ACC112 (cell line): ENCODE measurements around the gene PTPN7.
A peak's percentile ranks its signal among the peaks of the same experiment; 100 is the strongest.
"Not testable (repeated sequence)": the region's sequence is repeated elsewhere in the genome, so short reads cannot be mapped to it uniquely, and the experiment has no call there.

Source experiments
- H2AFZ ChIP-seq: fragments of 200-600 bp; sonication (generic); one replicate; pipeline ENCODE4 v1.6.0; 2017; ENCODE audit warnings: antibody characterized with exemption, low read length; ENCODE audit not compliant: unreplicated experiment
- H3K27ac ChIP-seq: fragments of 200-600 bp; sonication (generic); 2 replicates; pipeline ENCODE4 v1.5.1; 2014; ENCODE audit warnings: low read depth, mild to moderate bottlenecking, antibody characterized with exemption, low read length, moderate library complexity
- H3K27me3 ChIP-seq: fragments of 200-600 bp; sonication (generic); 2 replicates; pipeline ENCODE4 v1.6.1; 2014; ENCODE audit warnings: mild to moderate bottlenecking, antibody characterized with exemption, low read length, moderate library complexity, mixed read lengths; ENCODE audit not compliant: insufficient read depth
- H3K36me3 ChIP-seq: fragments of 200-600 bp; sonication (generic); 2 replicates; pipeline ENCODE4 v1.6.1; 2016; ENCODE audit warnings: mild to moderate bottlenecking, antibody characterized with exemption, low read length, moderate library complexity, mixed read lengths; ENCODE audit not compliant: insufficient read depth
- H3K4me1 ChIP-seq: fragments of 200-600 bp; sonication (generic); one replicate; pipeline ENCODE4 v1.6.1; 2016; ENCODE audit warnings: low read length, mixed read lengths; ENCODE audit not compliant: insufficient read depth, unreplicated experiment, control insufficient read depth
- H3K4me3 ChIP-seq: fragments of 200-600 bp; sonication (generic); 2 replicates; pipeline ENCODE4 v1.5.1; 2014; ENCODE audit warnings: mild to moderate bottlenecking, low read depth, low read length
- H3K79me2 ChIP-seq: fragments of 200-600 bp; sonication (generic); one replicate; pipeline ENCODE4 v1.6.0; 2016; ENCODE audit warnings: low read length; ENCODE audit not compliant: control insufficient read depth, unreplicated experiment, insufficient read depth

Gene PTPN7

DNA sequence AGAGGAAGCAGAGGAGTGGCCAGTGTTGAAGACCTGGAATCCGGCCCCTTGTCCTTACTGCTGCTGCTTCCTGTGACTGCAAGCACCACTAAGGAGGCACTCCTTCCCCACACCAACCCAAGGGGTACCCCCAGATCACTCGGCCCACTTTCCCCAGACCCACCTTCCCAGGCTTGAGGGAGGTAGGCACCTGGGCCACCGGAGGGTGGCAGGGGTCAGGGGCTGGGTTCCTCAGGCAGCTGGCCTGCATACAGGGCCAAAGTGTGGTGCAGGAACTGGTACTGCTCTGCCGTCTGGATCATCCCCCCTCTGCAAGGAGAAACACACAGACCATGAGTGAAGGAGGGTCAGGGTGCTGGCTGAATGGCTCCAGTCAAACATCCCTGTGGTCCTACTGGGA, 12.0 kb downstream of the PTPN7 start:
- H2AFZ ChIP-seq, result no peak overlapping the region
- peaks cover 19% of the 10 kb centered on the region for H3K79me2 ChIP-seq
- no peaks in the 10 kb centered on the region for H3K27me3 ChIP-seq
- H3K4me1 ChIP-seq, result no peaks in the 10 kb centered on the region
- no peaks in the 10 kb centered on the region for H3K36me3 ChIP-seq
- H3K27ac ChIP-seq, result no peak overlapping the region
- H3K4me3 ChIP-seq, result no peak overlapping the region

DNA sequence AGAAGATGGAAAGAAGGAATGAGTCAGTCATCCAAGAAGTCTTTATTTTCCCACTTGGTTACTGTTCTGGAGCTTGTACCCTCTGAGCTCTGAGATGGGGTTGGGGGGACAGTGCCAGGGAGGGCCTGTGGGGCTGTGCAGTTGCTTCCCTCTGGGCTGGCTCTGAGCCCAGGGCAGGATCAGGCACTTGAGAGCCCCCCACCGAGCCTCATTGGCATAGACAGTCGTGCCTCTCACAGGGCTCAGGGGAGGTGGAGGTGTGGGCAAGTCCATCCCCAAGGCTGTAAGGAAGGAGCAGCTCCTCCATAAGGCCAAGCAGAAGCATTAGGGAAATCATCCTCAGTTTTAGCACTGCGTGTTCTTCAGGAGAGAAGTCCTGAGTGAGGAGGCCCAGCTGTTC, 13.4 kb downstream of the PTPN7 start:
- Histone ChIP-seq H3K36me3 (no peaks in the 10 kb centered on the region), H3K4me3 (no peak overlapping the region), H3K27ac (no peak overlapping the region), H3K4me1 (peaks cover 7% of the 10 kb centered on the region), H3K79me2 (peaks cover 33% of the 10 kb centered on the region), H2AFZ (no peak overlapping the region), H3K27me3 (no peaks in the 10 kb centered on the region)

DNA sequence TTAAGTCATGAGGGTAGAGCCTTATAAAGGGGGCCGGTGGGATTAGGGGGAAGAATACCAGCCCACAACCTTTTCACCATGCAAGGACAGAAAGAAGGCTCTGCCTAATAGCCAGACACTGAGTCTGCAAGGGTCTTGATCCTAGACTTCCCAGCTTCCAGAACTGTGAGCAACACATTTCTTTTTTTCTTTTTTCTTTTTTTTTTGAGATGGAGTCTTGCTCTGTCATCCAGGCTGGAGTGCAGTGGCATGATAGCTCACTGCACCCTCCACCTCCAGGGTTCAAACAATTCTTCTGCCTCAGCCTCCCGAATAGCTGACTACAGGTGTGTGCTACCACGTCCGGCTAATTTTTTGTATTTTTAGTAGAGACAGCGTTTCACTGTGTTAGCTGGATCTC, 14.1 kb downstream of the PTPN7 start:
- H3K27me3 ChIP-seq, result no peaks in the 10 kb centered on the region
- no peak overlapping the region for H3K4me3 ChIP-seq
- H3K79me2 ChIP-seq, result peaks cover 38% of the 10 kb centered on the region
- peaks cover 7% of the 10 kb centered on the region for H3K4me1 ChIP-seq
- H2AFZ ChIP-seq, result no peak overlapping the region
- H3K27ac ChIP-seq, result no peak overlapping the region
- H3K36me3 ChIP-seq, result no peaks in the 10 kb centered on the region

DNA sequence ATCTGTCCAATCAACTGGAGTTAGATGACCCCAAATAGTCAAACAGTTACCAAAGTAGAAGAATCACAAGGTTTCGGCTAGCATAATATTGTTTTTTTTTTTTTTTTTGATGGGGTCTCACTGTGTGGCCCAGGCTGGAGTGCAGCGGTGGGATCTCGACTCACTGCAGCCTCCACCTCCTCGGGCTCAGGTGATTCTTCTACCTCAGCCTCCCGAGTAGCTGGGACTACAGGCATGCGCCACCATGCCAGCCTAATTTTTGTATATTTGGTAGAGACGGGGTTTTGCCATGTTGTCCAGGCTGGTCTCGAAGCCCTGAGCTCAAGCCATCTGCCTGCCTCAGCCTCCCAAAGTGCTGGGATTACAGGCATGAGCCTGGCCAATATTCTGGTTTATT, 14.7 kb downstream of the PTPN7 start:
- H3K27me3 ChIP-seq, H3K36me3 ChIP-seq, H3K4me1 ChIP-seq, H2AFZ ChIP-seq, H3K27ac ChIP-seq: not testable (repeated sequence)
- H3K79me2 ChIP-seq, result peaks cover 43% of the 10 kb centered on the region
- H3K4me3 ChIP-seq, result peak overlapping the region; percentile 84

DNA sequence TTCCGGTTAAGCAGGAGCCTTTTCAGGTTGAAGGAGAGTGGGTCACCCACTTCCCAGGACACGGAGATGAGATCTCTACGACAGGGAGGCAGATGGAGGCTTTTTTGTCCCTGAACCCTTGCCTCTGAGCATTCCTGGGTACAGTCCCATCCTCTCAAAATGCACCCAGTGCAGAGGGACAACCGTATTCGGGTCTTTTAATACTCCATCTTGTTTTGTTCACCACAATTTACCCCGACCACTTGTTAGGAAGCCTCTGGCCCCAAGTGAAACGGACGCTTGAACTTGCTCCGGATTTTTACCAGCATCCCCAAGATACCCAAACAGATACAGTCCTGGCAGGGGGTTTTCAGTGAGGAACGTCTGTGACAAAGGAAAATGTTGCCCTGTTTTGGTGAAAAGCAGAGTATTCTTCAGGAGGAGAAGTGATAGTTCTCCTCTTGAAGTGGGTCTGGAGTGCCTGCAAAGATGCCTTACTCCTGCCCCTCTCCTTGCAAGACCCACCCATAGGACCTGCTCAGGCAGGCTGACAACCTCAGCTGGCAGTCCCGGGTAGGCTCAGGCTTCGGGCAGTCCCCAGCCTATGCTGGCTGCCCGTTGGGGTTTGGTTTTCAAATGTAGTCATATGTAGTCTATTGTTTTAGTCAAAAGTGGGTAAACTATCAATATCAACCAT, 15.2 kb downstream of the PTPN7 start:
- Histone ChIP-seq H3K27ac (no peak overlapping the region), H3K79me2 (peaks cover 49% of the 10 kb centered on the region), H3K27me3 (no peaks in the 10 kb centered on the region), H3K4me3 (peak overlapping the region; percentile 84), H3K4me1 (peaks cover 7% of the 10 kb centered on the region), H3K36me3 (no peaks in the 10 kb centered on the region), H2AFZ (peak overlapping the region; percentile 100)

DNA sequence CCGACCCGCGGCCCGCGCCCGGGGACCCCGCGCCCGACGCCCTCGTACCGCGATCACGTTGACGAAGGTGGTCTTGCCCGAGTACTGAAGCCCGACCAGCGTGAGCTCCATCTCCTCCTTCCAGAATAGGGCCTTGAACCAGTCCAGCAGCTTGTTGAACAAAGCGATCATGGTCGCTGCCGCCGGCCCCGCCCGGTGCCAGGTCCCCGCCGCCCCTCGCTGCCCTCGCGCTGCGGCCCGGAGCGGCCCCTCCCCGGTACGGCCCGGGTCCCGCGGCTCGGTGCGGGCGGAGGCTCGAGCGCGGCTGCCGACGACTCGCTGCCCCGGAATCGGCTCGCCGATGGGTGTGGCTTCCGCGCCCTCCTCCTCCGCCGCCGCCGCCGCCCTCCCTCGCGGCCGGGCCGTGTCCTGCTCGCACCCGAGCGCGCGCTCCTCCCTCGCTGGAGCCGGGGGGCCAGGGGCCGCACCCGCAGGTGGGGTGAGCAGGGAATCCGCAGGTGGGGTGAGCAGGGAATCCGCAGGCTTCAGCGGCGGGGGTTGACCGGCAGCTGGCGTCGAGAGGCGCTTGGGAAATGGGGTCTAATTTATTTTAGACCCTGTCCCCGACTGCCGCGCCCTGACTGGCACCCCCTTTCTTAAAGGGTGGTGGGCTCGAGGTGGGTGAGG, 15.9 kb downstream of the PTPN7 start, which contains the start of gene ARL8A:
Gene ARL8A (minus strand): TSS at position 336 of the 666 bp plus-strand sequence. CDS start 165 bp downstream, at position 171.
- Histone ChIP-seq H3K27me3 (no peaks in the 10 kb centered on the region), H2AFZ (peak within 1 kb of the TSS; percentile 100), H3K27ac (no peak within 1 kb of the TSS), H3K4me3 (peak within 1 kb of the TSS; percentile 84), H3K4me1 (peaks cover 7% of the 10 kb centered on the region), H3K79me2 (peaks cover 51% of the 10 kb centered on the region), H3K36me3 (no peaks in the 10 kb centered on the region)

DNA sequence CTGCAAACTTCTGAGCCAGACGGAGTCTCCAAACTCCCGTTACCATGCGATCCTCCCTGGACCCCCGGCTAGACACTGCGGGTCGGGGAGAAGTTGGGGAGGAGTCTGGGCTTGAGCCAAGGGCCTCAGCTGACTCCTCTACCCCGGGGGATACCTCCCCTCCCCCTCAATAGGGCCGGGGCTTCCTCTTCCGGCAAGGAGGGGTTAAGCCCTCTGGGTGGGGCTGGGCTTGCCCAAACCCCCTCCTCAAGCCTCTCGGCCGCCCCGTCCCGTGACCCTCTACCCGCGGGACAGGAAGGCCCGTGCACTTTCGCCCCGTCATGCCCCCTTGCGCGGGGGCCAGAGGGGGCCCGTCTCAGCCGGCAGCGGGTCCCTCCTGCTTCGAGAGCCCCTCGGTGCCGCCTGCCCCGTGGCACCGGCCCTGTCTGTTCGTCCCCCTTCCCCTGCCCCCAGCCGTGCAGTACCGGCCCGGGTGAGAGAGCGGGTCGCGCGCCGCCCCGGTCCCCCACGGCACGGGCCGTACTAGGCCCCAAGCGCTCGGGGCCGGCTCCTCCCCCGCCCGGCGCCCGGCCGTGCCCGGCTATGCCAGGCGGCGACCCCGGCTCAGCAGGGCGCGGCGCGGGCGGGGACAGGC, 16.5 kb downstream of the PTPN7 start:
- H3K27ac ChIP-seq, result no peak overlapping the region
- peak overlapping the region; percentile 100 for H2AFZ ChIP-seq
- H3K79me2 ChIP-seq, result peaks cover 51% of the 10 kb centered on the region
- H3K4me3 ChIP-seq, result peak overlapping the region; percentile 84
- H3K4me1 ChIP-seq, result peaks cover 7% of the 10 kb centered on the region
- no peaks in the 10 kb centered on the region for H3K36me3 ChIP-seq
- no peaks in the 10 kb centered on the region for H3K27me3 ChIP-seq

DNA sequence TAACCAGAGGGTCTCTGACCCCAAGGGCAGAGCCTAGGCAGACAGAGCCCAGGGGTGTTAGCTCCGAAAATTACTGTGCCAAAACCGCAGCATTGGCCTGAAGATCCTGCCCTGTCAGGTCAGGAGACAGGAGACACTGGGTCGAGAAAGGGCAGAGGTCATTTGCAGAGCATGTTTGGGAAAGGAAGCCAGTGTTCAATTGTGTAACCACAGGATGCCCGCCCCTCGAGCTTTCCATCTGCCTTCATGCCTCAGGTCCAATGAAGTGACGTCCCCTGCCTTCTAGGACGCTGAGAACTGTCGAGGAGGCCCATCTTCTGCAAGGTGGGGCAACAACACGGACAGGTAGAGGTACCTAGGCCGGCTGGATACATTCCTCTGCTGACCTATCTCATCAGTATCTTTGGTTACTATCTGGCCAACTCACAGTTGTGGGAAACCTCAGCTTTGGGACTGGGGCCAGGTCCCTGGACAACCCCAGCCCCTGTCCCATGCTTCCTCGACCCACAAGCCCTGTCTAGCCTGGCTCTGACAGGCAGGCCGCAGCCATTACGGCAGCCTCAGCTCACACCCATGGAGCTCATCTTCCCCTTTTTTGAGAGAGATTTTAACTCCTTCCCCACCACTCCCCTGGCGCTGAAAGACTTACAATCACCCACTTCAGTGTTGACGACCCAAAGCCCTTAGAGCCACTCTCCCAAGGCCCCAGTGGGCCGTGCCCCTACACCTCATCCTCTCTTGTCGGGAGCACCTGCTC, 17.2 kb downstream of the PTPN7 start:
- H2AFZ ChIP-seq, result no peak overlapping the region
- peaks cover 54% of the 10 kb centered on the region for H3K79me2 ChIP-seq
- H3K4me1 ChIP-seq, result peaks cover 7% of the 10 kb centered on the region
- H3K36me3 ChIP-seq, result no peaks in the 10 kb centered on the region
- peak overlapping the region; percentile 84 for H3K4me3 ChIP-seq
- H3K27ac ChIP-seq, result no peak overlapping the region
- no peaks in the 10 kb centered on the region for H3K27me3 ChIP-seq

DNA sequence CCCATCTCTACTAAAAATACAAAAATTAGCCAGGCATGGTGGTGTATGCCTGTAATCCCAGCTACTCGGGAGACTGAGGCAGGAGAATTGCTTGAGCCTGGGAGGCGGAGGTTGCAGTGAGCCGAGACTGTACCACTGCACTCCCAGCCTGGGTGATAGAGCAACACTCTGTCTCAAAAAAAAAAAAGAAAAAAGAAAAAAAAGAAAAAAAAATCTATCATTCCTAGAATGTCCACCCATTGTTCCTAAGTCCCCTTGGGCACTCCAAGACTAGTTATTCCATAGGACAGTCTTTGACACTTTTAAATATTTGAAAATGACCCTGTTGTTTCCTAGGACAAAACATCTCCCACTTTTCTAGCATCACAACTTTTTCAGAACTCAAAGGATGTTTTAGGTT, 18.9 kb downstream of the PTPN7 start:
- peaks cover 57% of the 10 kb centered on the region for H3K79me2 ChIP-seq
- H3K4me3 ChIP-seq, H3K4me1 ChIP-seq, H3K27me3 ChIP-seq, H3K36me3 ChIP-seq, H2AFZ ChIP-seq, H3K27ac ChIP-seq: not testable (repeated sequence)

DNA sequence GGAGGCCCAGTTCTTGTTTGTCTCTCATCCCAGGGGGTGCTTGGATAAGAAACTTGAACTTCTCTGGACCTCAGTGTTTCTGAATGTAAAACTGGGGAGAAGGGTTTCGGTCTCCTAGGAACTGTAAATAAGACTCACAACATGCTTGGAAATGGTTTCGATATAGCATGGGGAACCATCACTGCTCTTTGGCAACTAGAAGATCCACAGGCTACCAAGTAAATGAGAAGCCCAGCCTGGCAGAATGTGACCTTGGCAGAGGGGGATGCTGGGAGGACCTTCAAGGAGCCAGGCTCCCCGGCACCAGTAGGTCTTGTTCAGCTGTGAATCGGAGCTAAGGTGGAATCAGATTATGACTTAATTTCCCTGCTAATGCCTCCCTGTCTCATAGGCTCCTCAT, 19.6 kb downstream of the PTPN7 start:
- H3K36me3 ChIP-seq, result no peaks in the 10 kb centered on the region
- no peak overlapping the region for H2AFZ ChIP-seq
- H3K4me1 ChIP-seq, result peaks cover 7% of the 10 kb centered on the region
- H3K4me3 ChIP-seq, result no peak overlapping the region
- no peak overlapping the region for H3K27ac ChIP-seq
- no peaks in the 10 kb centered on the region for H3K27me3 ChIP-seq
- H3K79me2 ChIP-seq, result peaks cover 57% of the 10 kb centered on the region
